ENCODE results near the gene CSF3. TPM values are rescaled to one million over a fixed set of nuclear protein-coding genes. Genes with fewer than 3 reads are reported as not detected.
"Not testable (repeated sequence)": the region's sequence is repeated elsewhere in the genome, so short reads cannot be mapped to it uniquely, and the experiment has no call there.

The CSF3 gene
- total RNA-seq, 1 donor from 2014 or later = 1.8 TPM

GRCh38 chr17:39996800-39997199 lies 18.4 kb upstream of the CSF3 start:
- DNase-seq (ENCODE audit: low read depth, low spot score) = no peak

DNA sequence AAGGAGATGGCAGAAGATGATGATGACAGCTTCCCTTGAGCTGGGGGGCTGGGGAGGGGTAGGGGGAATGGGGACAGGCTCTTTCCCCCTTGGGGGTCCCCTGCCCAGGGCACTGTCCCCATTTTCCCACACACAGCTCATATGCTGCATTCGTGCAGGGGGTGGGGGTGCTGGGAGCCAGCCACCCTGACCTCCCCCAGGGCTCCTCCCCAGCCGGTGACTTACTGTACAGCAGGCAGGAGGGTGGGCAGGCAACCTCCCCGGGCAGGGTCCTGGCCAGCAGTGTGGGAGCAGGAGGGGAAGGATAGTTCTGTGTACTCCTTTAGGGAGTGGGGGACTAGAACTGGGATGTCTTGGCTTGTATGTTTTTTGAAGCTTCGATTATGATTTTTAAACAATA lies 17.7 kb upstream of the CSF3 start:
- DNase-seq (ENCODE audit: low read depth, low spot score) = no peak

DNA sequence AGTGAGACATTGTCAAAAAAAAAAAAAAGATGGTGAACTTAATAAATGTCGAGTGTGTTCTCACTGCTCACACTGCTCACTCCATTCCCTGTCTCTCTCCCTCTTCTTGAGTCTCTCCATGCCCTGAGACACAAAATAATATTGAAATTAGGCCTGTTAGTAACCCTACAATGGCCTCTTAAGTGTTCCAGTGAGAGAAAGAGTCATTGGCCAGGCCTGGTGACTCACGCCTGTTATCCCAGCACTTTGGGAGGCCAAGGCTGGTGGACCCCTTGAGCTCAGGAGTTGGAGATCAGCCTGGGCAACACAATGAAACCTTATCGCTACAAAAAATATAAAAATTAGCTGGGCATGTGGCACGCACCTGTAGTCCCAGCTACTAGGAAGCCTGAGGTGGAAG lies 16.2 kb upstream of the CSF3 start:
- no peak for DNase-seq (ENCODE audit: low read depth, low spot score)

DNA sequence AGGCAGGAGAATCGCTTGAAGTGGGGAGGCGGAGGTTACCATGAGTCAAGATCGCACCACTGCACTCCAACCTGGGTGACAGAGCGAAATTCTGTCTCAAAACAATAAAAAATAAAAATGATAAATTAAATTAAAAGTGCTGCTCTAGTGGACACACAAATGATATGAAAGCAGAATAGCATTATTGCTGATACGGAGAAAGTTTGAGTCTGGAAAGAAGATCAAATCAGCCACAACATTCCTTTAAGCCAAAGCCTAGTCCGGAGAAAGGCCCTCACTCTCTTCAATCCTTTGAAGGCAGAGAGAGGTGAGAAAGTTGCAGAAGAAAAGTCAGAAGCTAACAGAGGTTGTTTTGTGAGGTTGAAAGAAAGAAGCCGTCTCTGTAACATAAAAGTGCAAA lies 15.1 kb upstream of the CSF3 start:
- DNase-seq (ENCODE audit: low read depth, low spot score) = no peak

GRCh38 chr17:40001335-40001734 lies 13.9 kb upstream of the CSF3 start:
- not testable (repeated sequence) for DNase-seq (ENCODE audit: low read depth, low spot score)

GRCh38 chr17:40004072-40004471 lies 11.2 kb upstream of the CSF3 start:
- DNase-seq (ENCODE audit: low read depth, low spot score) = no peak

DNA sequence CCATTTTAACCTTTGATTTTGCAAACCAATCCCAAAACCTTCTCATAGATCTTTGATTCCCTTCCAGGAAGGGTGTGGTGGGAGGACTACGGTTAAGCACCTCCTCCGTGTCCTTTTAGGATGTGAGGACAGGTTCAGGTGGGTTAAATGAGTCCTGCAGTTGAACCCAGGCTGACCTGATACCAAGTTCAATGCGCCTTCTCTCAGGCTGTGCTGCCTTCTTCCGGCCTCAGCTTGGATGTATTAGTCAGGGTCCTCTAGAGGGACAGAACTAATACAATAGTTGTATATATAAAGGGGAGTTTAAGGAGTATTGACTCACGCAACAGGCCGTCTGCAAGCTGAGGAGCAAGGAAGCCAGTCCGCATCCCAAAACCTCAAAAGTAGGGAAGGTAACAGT lies 10.5 kb upstream of the CSF3 start:
- no peak for DNase-seq (ENCODE audit: low read depth, low spot score)

DNA sequence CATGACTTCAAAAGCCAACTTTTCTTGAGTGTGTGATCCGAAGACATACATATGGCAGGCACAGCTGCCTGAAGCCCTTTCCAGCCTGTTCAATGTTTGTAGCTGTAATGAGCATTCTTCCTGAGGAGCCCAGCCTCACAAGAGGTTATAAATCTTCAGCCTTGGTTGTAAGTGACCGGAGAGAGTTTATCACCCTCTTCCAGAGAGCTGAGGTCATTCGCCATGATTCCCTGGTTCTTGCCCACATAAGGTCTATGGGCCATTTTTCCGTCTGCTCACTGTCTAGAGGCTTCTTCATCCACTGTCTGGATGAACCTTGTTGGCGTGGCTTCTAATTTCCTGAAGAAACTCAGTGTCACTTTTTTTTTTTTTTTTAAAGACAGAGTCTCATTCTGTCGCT lies 9.7 kb upstream of the CSF3 start:
- no peak for DNase-seq (ENCODE audit: low read depth, low spot score)

- not testable (repeated sequence) for DNase-seq (ENCODE audit: low read depth, low spot score)
These were observed 4.2 kb upstream of the CSF3 start for GRCh38 chr17:40010946-40011500.

- not testable (repeated sequence) for DNase-seq (ENCODE audit: low read depth, low spot score)
These were observed 3.1 kb upstream of the CSF3 start for GRCh38 chr17:40012017-40012647.

GRCh38 chr17:40014375-40014980 lies 762 bp upstream of the CSF3 start:
- no peak for DNase-seq (ENCODE audit: low read depth, low spot score)

GRCh38 chr17:40015998-40016985 lies 1.1 kb downstream of the CSF3 start:
- no peak for DNase-seq (ENCODE audit: low read depth, low spot score)

DNA sequence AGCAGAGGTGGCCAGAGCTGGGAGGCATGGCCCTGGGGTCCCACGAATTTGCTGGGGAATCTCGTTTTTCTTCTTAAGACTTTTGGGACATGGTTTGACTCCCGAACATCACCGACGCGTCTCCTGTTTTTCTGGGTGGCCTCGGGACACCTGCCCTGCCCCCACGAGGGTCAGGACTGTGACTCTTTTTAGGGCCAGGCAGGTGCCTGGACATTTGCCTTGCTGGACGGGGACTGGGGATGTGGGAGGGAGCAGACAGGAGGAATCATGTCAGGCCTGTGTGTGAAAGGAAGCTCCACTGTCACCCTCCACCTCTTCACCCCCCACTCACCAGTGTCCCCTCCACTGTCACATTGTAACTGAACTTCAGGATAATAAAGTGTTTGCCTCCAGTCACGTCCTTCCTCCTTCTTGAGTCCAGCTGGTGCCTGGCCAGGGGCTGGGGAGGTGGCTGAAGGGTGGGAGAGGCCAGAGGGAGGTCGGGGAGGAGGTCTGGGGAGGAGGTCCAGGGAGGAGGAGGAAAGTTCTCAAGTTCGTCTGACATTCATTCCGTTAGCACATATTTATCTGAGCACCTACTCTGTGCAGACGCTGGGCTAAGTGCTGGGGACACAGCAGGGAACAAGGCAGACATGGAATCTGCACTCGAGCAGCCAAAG lies 2.3 kb downstream of the CSF3 start:
- no peak for DNase-seq (ENCODE audit: low read depth, low spot score)

DNA sequence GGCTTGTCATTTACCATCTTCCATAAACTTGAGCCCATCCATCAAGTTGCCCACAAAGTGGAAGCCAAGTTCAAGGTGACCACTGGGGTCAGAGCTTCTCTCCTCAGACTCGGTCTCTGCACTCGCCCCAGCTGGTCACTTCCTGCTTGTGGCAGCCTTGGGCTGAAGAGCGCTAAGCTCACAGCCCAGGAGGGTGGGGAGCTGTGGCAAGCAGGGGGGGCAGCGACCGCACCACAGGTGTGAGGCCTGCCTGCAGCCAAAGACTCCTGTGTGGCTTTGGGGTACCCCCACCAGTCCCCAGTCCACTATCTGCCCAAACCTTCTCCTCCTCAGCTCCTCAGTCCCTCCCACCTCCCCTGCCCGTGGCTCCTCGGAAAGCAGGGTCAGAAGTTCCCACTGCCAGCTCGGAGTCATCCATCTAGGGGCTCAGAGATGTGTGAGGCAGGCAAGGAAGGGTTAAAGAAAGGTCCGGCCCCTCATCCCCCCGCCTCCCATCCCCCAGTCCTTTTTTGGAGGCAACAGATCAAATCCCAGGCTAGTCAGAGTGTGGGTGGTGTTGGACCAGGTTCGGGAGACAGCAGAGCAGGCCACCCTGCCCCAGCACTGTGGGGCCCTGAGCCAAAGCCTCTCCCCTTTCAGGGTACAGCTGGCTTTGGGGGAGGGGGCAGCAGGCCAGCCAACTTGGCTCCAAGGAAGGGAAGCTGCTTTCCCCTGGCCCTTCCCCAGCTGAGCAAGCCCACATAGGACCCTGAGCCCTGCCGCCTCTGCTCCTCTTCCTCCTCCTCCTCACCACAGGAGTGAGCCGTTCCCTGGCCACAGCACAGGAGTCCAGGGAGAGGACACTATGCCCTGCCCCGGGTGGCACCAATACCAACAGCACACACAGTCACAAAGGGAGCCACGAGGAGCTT lies 3.2 kb downstream of the CSF3 start:
- DNase-seq (ENCODE audit: low read depth, low spot score) = no peak

- DNase-seq (ENCODE audit: low read depth, low spot score) = peak; percentile 77
These were observed 4.1 kb downstream of the CSF3 start for GRCh38 chr17:40019140-40019991.

- DNase-seq (ENCODE audit: low read depth, low spot score) = no peak
These were observed 4.9 kb downstream of the CSF3 start for GRCh38 chr17:40020146-40020545.

DNA sequence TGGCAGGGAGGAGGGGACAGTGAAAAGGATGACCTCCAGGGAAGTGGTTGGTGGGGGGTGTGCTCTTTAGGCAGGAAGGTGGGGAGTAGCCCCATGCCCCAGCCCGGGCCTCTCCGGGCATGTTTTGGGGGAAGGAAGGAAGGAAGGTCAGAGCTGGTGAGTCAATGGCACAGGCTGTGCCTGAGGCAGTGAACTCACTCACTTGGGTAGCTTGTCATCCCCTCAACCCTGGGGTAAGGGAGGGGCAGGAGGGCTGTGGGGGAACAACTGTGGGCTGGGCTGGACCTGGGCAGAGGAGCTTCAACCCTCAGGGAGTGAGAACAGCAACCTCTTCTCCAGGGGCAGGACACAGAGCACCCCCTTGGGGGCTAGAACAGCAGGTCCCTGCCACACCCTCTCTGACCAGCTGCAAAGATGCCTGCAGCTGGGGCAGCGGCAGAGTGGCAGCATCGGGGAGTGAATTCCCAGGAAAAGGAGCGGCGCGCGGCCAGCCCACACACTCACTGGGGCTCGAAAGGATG lies 6.3 kb downstream of the CSF3 start:
- peak; percentile 66 for DNase-seq (ENCODE audit: low read depth, low spot score)

DNA sequence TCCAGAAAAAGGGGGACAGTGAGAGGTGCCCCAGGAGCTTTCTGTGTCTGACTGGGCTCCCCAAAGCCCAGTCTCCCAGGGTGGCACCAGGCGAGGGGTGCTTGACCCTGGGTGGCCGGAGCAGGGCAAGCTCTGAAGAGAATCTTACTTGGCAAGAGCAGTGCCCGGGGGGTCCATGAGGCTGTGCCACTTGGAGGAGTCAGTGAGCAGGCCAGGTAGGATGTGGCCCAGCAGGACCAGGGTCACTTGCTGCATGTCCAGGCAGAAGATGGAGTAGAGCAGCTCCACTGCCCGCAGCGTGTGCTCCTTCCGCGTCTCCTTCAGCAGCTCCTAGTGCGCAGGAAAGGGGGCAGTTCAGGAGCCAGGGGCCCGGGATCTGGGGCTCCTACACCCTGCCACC lies 7.3 kb downstream of the CSF3 start:
- no peak for DNase-seq (ENCODE audit: low read depth, low spot score)

- DNase-seq (ENCODE audit: low read depth, low spot score) = no peak
These were observed 7.8 kb downstream of the CSF3 start for GRCh38 chr17:40022961-40023541.

Data from pulmonary artery endothelial cell (primary cell).